Thymus (tissue), 11 donors: ENCODE measurements around the gene RNF208. TPM values are rescaled to one million over a fixed set of nuclear protein-coding genes. Genes with fewer than 3 reads are reported as not detected.

ENCODE experiments used
- DNase-seq, 9 donors: peaks; one replicate each; pipeline ENCODE4 v3.0.0-alpha.2; 2013; ENCODE audit warnings: low spot score in 9 of 9, low read depth in 6 of 9, missing footprints in 1 of 9
- H3K27ac ChIP-seq, 2 donors: one replicate each; pipeline ENCODE4 v1.5.1; 2013; ENCODE audit warnings: control low read depth in 1 of 2, low read depth in 1 of 2, low read length in 1 of 2, mild to moderate bottlenecking in 1 of 2, moderate library complexity in 1 of 2
- H3K27me3 ChIP-seq, 2 donors: one replicate each; pipeline ENCODE4 v1.5.1; 2013; ENCODE audit warnings: low read length in 1 of 2; ENCODE audit not compliant: control insufficient read depth in 2 of 2, insufficient read depth in 1 of 2
- H3K36me3 ChIP-seq, 2 donors: one replicate each; pipeline ENCODE4 v1.5.1; 2013; ENCODE audit warnings: low read length in 1 of 2, mild to moderate bottlenecking in 1 of 2, moderate library complexity in 1 of 2; ENCODE audit not compliant: control insufficient read depth in 2 of 2, insufficient read depth in 2 of 2
- H3K4me1 ChIP-seq, 2 donors: one replicate each; pipeline ENCODE4 v1.5.1; 2013; ENCODE audit warnings: low read length in 2 of 2; ENCODE audit not compliant: control insufficient read depth in 2 of 2, insufficient read depth in 2 of 2
- H3K4me3 ChIP-seq, 2 donors: one replicate each; pipeline ENCODE4 v1.5.1; 2013; ENCODE audit warnings: low read length in 2 of 2, control low read depth in 1 of 2, mild to moderate bottlenecking in 1 of 2
- H3K9me3 ChIP-seq, 2 donors: one replicate each; pipeline ENCODE4 v1.5.1; 2013; ENCODE audit warnings: low read length in 1 of 2, mild to moderate bottlenecking in 1 of 2; ENCODE audit not compliant: control insufficient read depth in 2 of 2, insufficient read depth in 1 of 2
- WGBS: extraction: QIAGEN DNeasy Blood & Tissue Kit; methylation state at CpG from one replicate; pipeline ENCODE4 v1.1.7; 2013; 5-methylcytosine and 5-hydroxymethylcytosine counted together
- polyA plus RNA-seq: library from polyadenylated mRNA; stranded (reverse); fragments of 200-250 nt; gene quantifications from one replicate; pipeline ENCODE4 v1.2.3, GENCODE V29; 2013
- total RNA-seq: library from RNA; stranded (reverse); fragments of 120-200 nt; gene quantifications from one replicate; pipeline ENCODE4 v1.2.4, GENCODE V29; 2013
- donor health status: healthy.

Gene RNF208
- total and polyA plus RNA-seq, 2 donors: 0.09 to 5.3 TPM

- peak overlapping the region in 1 of 2 donors; percentile 46 for H3K27ac ChIP-seq
- no peak overlapping the region for H3K4me3 ChIP-seq
- 91% methylated on average over 36 of the region's 36 CpGs for WGBS
- no peak for DNase-seq
- H3K4me1 ChIP-seq: peaks cover under 1 to 10% of the 10 kb centered on the region in 2 donors
- H3K36me3 ChIP-seq: peaks cover 23 to 38% of the 10 kb centered on the region in 2 donors
- peaks cover 16 to 26% of the 10 kb centered on the region in 2 donors for H3K27me3 ChIP-seq
- no peaks in the 10 kb centered on the region for H3K9me3 ChIP-seq
Observed at GRCh38 chr9:137217276-137218211, 4.5 kb downstream of the RNF208 start.

GRCh38 chr9:137216188-137216965 lies 5.7 kb downstream of the RNF208 start:
- Histone ChIP-seq H3K4me3 (no peak overlapping the region), H3K27ac (peak overlapping the region in 1 of 2 donors; percentile 52), H3K36me3 (peaks cover 23 to 40% of the 10 kb centered on the region in 2 donors), H3K9me3 (no peaks in the 10 kb centered on the region), H3K27me3 (peaks cover 4 to 17% of the 10 kb centered on the region in 2 donors), H3K4me1 (no peaks in the 10 kb centered on the region)
- no peak for DNase-seq
- WGBS: 97% methylated on average over 30 of the region's 30 CpGs

GRCh38 chr9:137215196-137215986 lies 6.6 kb downstream of the RNF208 start:
- 98% methylated on average over 22 of the region's 22 CpGs for WGBS
- no peak for DNase-seq
- Histone ChIP-seq H3K4me3 (no peak overlapping the region), H3K4me1 (no peaks in the 10 kb centered on the region), H3K9me3 (no peaks in the 10 kb centered on the region), H3K27ac (no peak overlapping the region), H3K27me3 (peaks cover 0 to 7% of the 10 kb centered on the region in 2 donors), H3K36me3 (peaks cover 23 to 40% of the 10 kb centered on the region in 2 donors)

GRCh38 chr9:137214620-137215019 lies 7.4 kb downstream of the RNF208 start:
- 99% methylated on average over 19 of the region's 19 CpGs for WGBS

GRCh38 chr9:137213160-137214060 lies 8.6 kb downstream of the RNF208 start:
- no peak for DNase-seq
- Histone ChIP-seq H3K36me3 (peaks cover 27 to 52% of the 10 kb centered on the region in 2 donors), H3K4me1 (no peaks in the 10 kb centered on the region), H3K9me3 (peaks cover 0 to 3% of the 10 kb centered on the region in 2 donors), H3K27me3 (no peaks in the 10 kb centered on the region), H3K4me3 (no peak overlapping the region), H3K27ac (no peak overlapping the region)
- WGBS: 97% methylated on average over 49 of the region's 49 CpGs

More at GRCh38 chr9:137214620-137215019, 7.4 kb downstream of the RNF208 start:
- H3K27ac ChIP-seq: no peak overlapping the region
- no peak overlapping the region for H3K4me3 ChIP-seq
- H3K9me3 ChIP-seq: no peaks in the 10 kb centered on the region
- peaks cover 23 to 45% of the 10 kb centered on the region in 2 donors for H3K36me3 ChIP-seq
- DNase-seq: no peak
- H3K27me3 ChIP-seq: no peaks in the 10 kb centered on the region
- no peaks in the 10 kb centered on the region for H3K4me1 ChIP-seq

- no peaks in the 10 kb centered on the region for H3K4me1 ChIP-seq
- no peaks in the 10 kb centered on the region for H3K27me3 ChIP-seq
- H3K27ac ChIP-seq: no peak overlapping the region
- no peak for DNase-seq
- 96% methylated on average over 21 of the region's 21 CpGs for WGBS
- H3K4me3 ChIP-seq: no peak overlapping the region
- H3K36me3 ChIP-seq: peaks cover 27 to 52% of the 10 kb centered on the region in 2 donors
- peaks cover 0 to 3% of the 10 kb centered on the region in 2 donors for H3K9me3 ChIP-seq
Observed at GRCh38 chr9:137212520-137212919, 9.5 kb downstream of the RNF208 start.

GRCh38 chr9:137211532-137211931 lies 10.5 kb downstream of the RNF208 start:
- Histone ChIP-seq H3K4me3 (no peak overlapping the region), H3K36me3 (peaks cover 26 to 45% of the 10 kb centered on the region in 2 donors), H3K4me1 (peaks cover 4 to 6% of the 10 kb centered on the region in 2 donors), H3K27ac (no peak overlapping the region), H3K9me3 (peaks cover 0 to 3% of the 10 kb centered on the region in 2 donors), H3K27me3 (no peaks in the 10 kb centered on the region)
- no peak for DNase-seq
- WGBS: 89% methylated on average over 13 of the region's 13 CpGs

- Histone ChIP-seq H3K4me1 (peaks cover 23 to 28% of the 10 kb centered on the region in 2 donors), H3K9me3 (peaks cover 0 to 9% of the 10 kb centered on the region in 2 donors), H3K27me3 (no peaks in the 10 kb centered on the region), H3K36me3 (peaks cover 10 to 11% of the 10 kb centered on the region in 2 donors), H3K27ac (no peak overlapping the region), H3K4me3 (peak overlapping the region in 1 of 2 donors; percentile 92)
- DNase-seq: no peak
- 92% methylated on average over 7 of the region's 7 CpGs for WGBS
Observed at GRCh38 chr9:137206602-137207001, 15.4 kb downstream of the RNF208 start.
